Gastroesophageal sphincter (tissue), 4 donors: Measurements from ENCODE around the gene GPATCH8. TPM values are rescaled to one million over a fixed set of nuclear protein-coding genes. Genes with fewer than 3 reads are reported as not detected.
A peak's percentile ranks its signal among the peaks of the same experiment; 100 is the strongest.

Experiments used
- ATAC-seq: fragments of 150-250 bp; one replicate; pipeline ENCODE4 v1.9.1; 2016; ENCODE audit warnings: mild to moderate bottlenecking, moderate library complexity
- H3K27ac ChIP-seq, 4 donors: fragments of 200-600 bp; sonication (generic) in 3 of 4; 1 replicate in 3 of 4; 2 replicates in 1 of 4; pipeline ENCODE4 v1.5.1; 2016 to 2019
- H3K27me3 ChIP-seq: fragments of 200-600 bp; sonication (generic); one replicate; pipeline ENCODE4 v1.5.1; 2019
- H3K36me3 ChIP-seq, 2 donors: fragments of 200-600 bp; sonication (generic); one replicate each; pipeline ENCODE4 v1.5.1; 2019; ENCODE audit warnings: control low read depth in 1 of 2
- H3K4me1 ChIP-seq, 3 donors: fragments of 200-600 bp; sonication (generic); 1 replicate in 2 of 3; 2 replicates in 1 of 3; pipeline ENCODE4 v1.5.1; 2016 to 2019; ENCODE audit warnings: control low read depth in 2 of 3
- H3K4me3 ChIP-seq, 2 donors: fragments of 200-600 bp; sonication (generic); one replicate each; pipeline ENCODE4 v1.5.1; 2019; ENCODE audit warnings: mild to moderate bottlenecking in 1 of 2, moderate library complexity in 1 of 2
- H3K9me3 ChIP-seq, 3 donors: fragments of 200-600 bp; sonication (generic); one replicate each; pipeline ENCODE4 v1.5.1; 2017 to 2019; ENCODE audit warnings: control low read depth in 2 of 3
- EP300 ChIP-seq: sonication (generic); formaldehyde crosslinking; IDR thresholded peaks from one replicate; pipeline ENCODE4 v1.6.1; 2017; ENCODE audit warnings: antibody characterized with exemption, mild to moderate bottlenecking
- POLR2A ChIP-seq, 2 donors: fragments of 450-650 bp; IDR thresholded peaks; one replicate each; pipeline ENCODE4 v1.6.1; 2017; ENCODE audit warnings: antibody characterized with exemption in 2 of 2, mild to moderate bottlenecking in 2 of 2, moderate library complexity in 1 of 2
- POLR2AphosphoS5 ChIP-seq: sonication (generic); formaldehyde crosslinking; IDR thresholded peaks from one replicate; pipeline ENCODE4 v1.6.1; 2017; ENCODE audit warnings: antibody characterized with exemption
- WGBS, 2 donors: methylation state at CpG; one replicate each; pipeline ENCODE4 v1.1.5; 2018; ENCODE audit warnings: low coverage in 1 of 2; 5-methylcytosine and 5-hydroxymethylcytosine counted together
- total RNA-seq, 4 donors: library from RNA; depleted of rRNA; stranded (reverse); fragments of >200 nt; gene quantifications; one replicate each; pipeline ENCODE4 v1.1.0, GENCODE V29; 2016
- TF ChIP-seq, protein P1 (sequence below), 4 experiments: fragments of 200-600 bp in 2 of 4; fragments of 450-650 bp in 2 of 4; sonication (generic) in 1 of 4; IDR thresholded peaks; one replicate each; pipeline ENCODE4 v1.5.1; 2017 to 2019; ENCODE audit warnings: antibody characterized with exemption in 4 of 4, mild to moderate bottlenecking in 2 of 4, moderate library complexity in 2 of 4

The GPATCH8 gene
- total RNA-seq, 4 donors from 2014 or later: 21.8 to 54.6 (median 33.9) TPM

- Histone ChIP-seq H3K9me3 (no peaks in the 10 kb centered on the region), H3K4me3 (no peak overlapping the region), H3K36me3 (no peaks in the 10 kb centered on the region), H3K4me1 (peaks cover 0 to 9% (median 6%) of the 10 kb centered on the region in 3 donors), H3K27ac (no peak overlapping the region), H3K27me3 (no peaks in the 10 kb centered on the region)
- WGBS, 2 donors: 77 to 86% methylated on average over 2 to 7 of the region's 10 CpGs
- TF ChIP-seq EP300 (no peak), POLR2A (IDR thresholded peaks at IDR 0.05) (no peak), POLR2AphosphoS5 (no peak)
- TF ChIP-seq, protein P1, sequence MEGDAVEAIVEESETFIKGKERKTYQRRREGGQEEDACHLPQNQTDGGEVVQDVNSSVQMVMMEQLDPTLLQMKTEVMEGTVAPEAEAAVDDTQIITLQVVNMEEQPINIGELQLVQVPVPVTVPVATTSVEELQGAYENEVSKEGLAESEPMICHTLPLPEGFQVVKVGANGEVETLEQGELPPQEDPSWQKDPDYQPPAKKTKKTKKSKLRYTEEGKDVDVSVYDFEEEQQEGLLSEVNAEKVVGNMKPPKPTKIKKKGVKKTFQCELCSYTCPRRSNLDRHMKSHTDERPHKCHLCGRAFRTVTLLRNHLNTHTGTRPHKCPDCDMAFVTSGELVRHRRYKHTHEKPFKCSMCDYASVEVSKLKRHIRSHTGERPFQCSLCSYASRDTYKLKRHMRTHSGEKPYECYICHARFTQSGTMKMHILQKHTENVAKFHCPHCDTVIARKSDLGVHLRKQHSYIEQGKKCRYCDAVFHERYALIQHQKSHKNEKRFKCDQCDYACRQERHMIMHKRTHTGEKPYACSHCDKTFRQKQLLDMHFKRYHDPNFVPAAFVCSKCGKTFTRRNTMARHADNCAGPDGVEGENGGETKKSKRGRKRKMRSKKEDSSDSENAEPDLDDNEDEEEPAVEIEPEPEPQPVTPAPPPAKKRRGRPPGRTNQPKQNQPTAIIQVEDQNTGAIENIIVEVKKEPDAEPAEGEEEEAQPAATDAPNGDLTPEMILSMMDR (IDR thresholded peaks at IDR 0.05): no peak
- no peak for ATAC-seq
Measured at GRCh38 chr17:44390250-44390870, 112.8 kb downstream of the GPATCH8 start.

DNA sequence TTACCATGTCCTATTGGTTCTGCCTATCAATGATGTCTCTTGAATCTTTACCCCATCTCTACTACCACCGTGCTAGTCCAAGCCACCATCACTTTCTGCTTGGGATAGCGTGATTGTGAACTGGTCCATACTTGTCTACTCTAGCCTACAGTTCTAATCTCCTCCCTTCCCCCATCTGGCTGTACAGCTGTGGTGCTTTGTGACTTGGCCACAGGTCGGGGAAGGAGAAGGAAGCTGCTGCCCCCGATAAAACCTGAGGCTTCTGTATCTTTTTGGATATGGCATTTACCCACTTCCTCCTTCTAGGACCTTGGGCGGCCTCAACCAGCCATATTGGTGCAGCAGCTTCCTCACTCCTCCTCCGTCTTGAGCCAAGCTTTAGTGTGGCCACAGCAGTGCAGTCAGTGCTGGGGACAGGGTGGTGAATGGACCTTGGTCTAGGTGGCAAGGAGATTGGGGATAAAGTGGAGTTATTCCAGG is 113.4 kb downstream of the GPATCH8 start:
- no peak for TF ChIP-seq EP300
- no peak for TF ChIP-seq POLR2A (IDR thresholded peaks at IDR 0.05)
- TF ChIP-seq, protein P1 (IDR thresholded peaks at IDR 0.05): no peak
- no peak for TF ChIP-seq POLR2AphosphoS5
- WGBS, 2 donors: 66 to 93% methylated on average over 3 to 5 of the region's 6 CpGs
- no peaks in the 10 kb centered on the region for H3K36me3 ChIP-seq
- H3K27me3 ChIP-seq: no peaks in the 10 kb centered on the region
- peaks cover 0 to 15% (median 6%) of the 10 kb centered on the region in 3 donors for H3K4me1 ChIP-seq
- no peak for ATAC-seq
- no peaks in the 10 kb centered on the region for H3K9me3 ChIP-seq
- H3K27ac ChIP-seq: no peak overlapping the region
- H3K4me3 ChIP-seq: no peak overlapping the region

- ATAC-seq: no peak
- H3K36me3 ChIP-seq: no peaks in the 10 kb centered on the region
- no peak within 1 kb of the TSS for H3K4me3 ChIP-seq
- H3K9me3 ChIP-seq: no peaks in the 10 kb centered on the region
- H3K4me1 ChIP-seq: peaks cover 0 to 20% (median 10%) of the 10 kb centered on the region in 3 donors
- TF ChIP-seq EP300: no peak
- TF ChIP-seq POLR2A (IDR thresholded peaks at IDR 0.05): no peak
- peaks cover 4% of the 10 kb centered on the region for H3K27me3 ChIP-seq
- no peak within 1 kb of the TSS for H3K27ac ChIP-seq
- 50% methylated on average over 1 of the region's 1 CpG; no CpG with 5 or more reads in 1 of the 2 donors for WGBS, 2 donors
Measured at GRCh38 chr17:44389281-44389680, 113.9 kb downstream of the GPATCH8 start, which contains the start of gene ITGA2B. TSS of gene ITGA2B (minus strand) at chr17:44389649. CDS start at chr17:44389473, 176 bp downstream.

- Histone ChIP-seq H3K36me3 (no peaks in the 10 kb centered on the region), H3K27me3 (peaks cover 8% of the 10 kb centered on the region), H3K27ac (no peak overlapping the region), H3K4me1 (peaks cover 0 to 21% (median 10%) of the 10 kb centered on the region in 3 donors), H3K9me3 (no peaks in the 10 kb centered on the region), H3K4me3 (no peak overlapping the region)
- TF ChIP-seq POLR2A (IDR thresholded peaks at IDR 0.05): no peak
- TF ChIP-seq POLR2AphosphoS5: no peak
- TF ChIP-seq, protein P1 (IDR thresholded peaks at IDR 0.05): no peak
- whole genome bisulfite sequencing, 2 donors: 63% methylated on average over 1 of the region's 2 CpGs; no CpG with 5 or more reads in 1 of the 2 donors
- no peak for ATAC-seq
Measured at GRCh38 chr17:44387804-44388203, 115.4 kb downstream of the GPATCH8 start.

GRCh38 chr17:44386182-44386525 is 117.1 kb downstream of the GPATCH8 start:
- Histone ChIP-seq H3K4me3 (peak overlapping the region in 1 of 2 donors; percentile 59), H3K9me3 (no peaks in the 10 kb centered on the region), H3K27ac (peak overlapping the region in 1 of 4 donors; percentile 58), H3K27me3 (peaks cover 8% of the 10 kb centered on the region), H3K36me3 (no peaks in the 10 kb centered on the region), H3K4me1 (peaks cover 0 to 21% (median 10%) of the 10 kb centered on the region in 3 donors)
- no peak for ATAC-seq
- TF ChIP-seq EP300 (no peak), POLR2AphosphoS5 (no peak), POLR2A (IDR thresholded peaks at IDR 0.05) (no peak)
- TF ChIP-seq, protein P1 (IDR thresholded peaks at IDR 0.05): no peak
- WGBS, 2 donors: 56% methylated on average over 6 of the region's 10 CpGs; no CpG with 5 or more reads in 1 of the 2 donors
